HL-60 (cell line): ENCODE results near the gene EHBP1L1.

ENCODE experiments used
- DNase-seq, 2 experiments: peaks; one replicate each; pipeline ENCODE4 v3.0.0-alpha.2; 2010 to 2020; ENCODE audit warnings: low read depth in 1 of 2, low spot score in 1 of 2
- H3K27ac ChIP-seq: fragments of 250-450 bp; sonication (Bioruptor Pico); replicated peaks from 2 replicates; pipeline ENCODE4 v1.5.1; 2020; ENCODE audit warnings: mild to moderate bottlenecking, moderate library complexity
- H3K27me3 ChIP-seq: fragments of 250-450 bp; sonication (Bioruptor Pico); 2 replicates; pipeline ENCODE4 v1.5.1; 2021; ENCODE audit warnings: mild to moderate bottlenecking, moderate library complexity; ENCODE audit not compliant: insufficient read depth, poor library complexity, severe bottlenecking
- H3K4me3 ChIP-seq: replicated peaks from 2 replicates; pipeline ENCODE4 v1.5.1; 2011; ENCODE audit warnings: mild to moderate bottlenecking, control low read depth, low read length; ENCODE audit not compliant: insufficient read depth
- CTCF ChIP-seq: IDR thresholded peaks from one replicate; pipeline ENCODE4 v1.5.1; 2011; ENCODE audit warnings: low read length, control low read depth, inconsistent platforms; ENCODE audit not compliant: insufficient read depth
- GABPA ChIP-seq: IDR thresholded peaks from 2 replicates; pipeline ENCODE4 v1.6.1; 2012; ENCODE audit warnings: low read depth
- POLR2AphosphoS5 ChIP-seq: IDR thresholded peaks from 2 replicates; pipeline ENCODE4 v1.6.1; 2012; ENCODE audit warnings: low read depth
- REST ChIP-seq: IDR thresholded peaks from 2 replicates; pipeline ENCODE4 v1.6.1; 2012; ENCODE audit warnings: low read depth; ENCODE audit not compliant: insufficient replicate concordance
- SPI1 ChIP-seq: IDR thresholded peaks from 2 replicates; pipeline ENCODE4 v1.6.1; 2012; ENCODE audit warnings: low read depth, mild to moderate bottlenecking, borderline replicate concordance

The EHBP1L1 gene

GRCh38 chr11:65559535-65559934 is 16.3 kb upstream of the EHBP1L1 start:
- Histone ChIP-seq H3K27me3 (no peaks in the 10 kb centered on the region), H3K4me3 (no peak overlapping the region), H3K27ac (no peak overlapping the region)
- DNase-seq = no peak
- TF ChIP-seq SPI1 = no peak
- no peak for TF ChIP-seq GABPA
- no peak for TF ChIP-seq CTCF
- no peak for TF ChIP-seq REST
- TF ChIP-seq POLR2AphosphoS5 = no peak

- no peak overlapping the region for H3K27ac ChIP-seq
- TF ChIP-seq REST (no peak), POLR2AphosphoS5 (no peak), SPI1 (no peak), GABPA (no peak), CTCF (no peak)
- H3K27me3 ChIP-seq = no peaks in the 10 kb centered on the region
- no peak overlapping the region for H3K4me3 ChIP-seq
- no peak for DNase-seq
Measured at GRCh38 chr11:65559951-65560537, 15.8 kb upstream of the EHBP1L1 start.

GRCh38 chr11:65560555-65561418 is 15.1 kb upstream of the EHBP1L1 start:
- Histone ChIP-seq H3K4me3 (no peak overlapping the region), H3K27ac (no peak overlapping the region), H3K27me3 (no peaks in the 10 kb centered on the region)
- DNase-seq = no peak
- TF ChIP-seq CTCF = no peak

- DNase-seq = no peak
- TF ChIP-seq CTCF = no peak
- no peak for TF ChIP-seq GABPA
- no peak for TF ChIP-seq POLR2AphosphoS5
- no peak for TF ChIP-seq SPI1
- no peak for TF ChIP-seq REST
- H3K27ac ChIP-seq = no peak overlapping the region
- no peak overlapping the region for H3K4me3 ChIP-seq
- H3K27me3 ChIP-seq = no peaks in the 10 kb centered on the region
Measured at GRCh38 chr11:65562020-65562419, 13.8 kb upstream of the EHBP1L1 start.
